MM.1S (cell line): ENCODE results near the gene DNAI1.

Experiments used
- CTCF ChIP-seq: fragments of 300-600 bp; sonication (generic); IDR thresholded peaks from 2 replicates; pipeline ENCODE4 v1.5.1; 2016; ENCODE audit warnings: antibody characterized with exemption, low read length, mixed read lengths
- EZH2phosphoT487 ChIP-seq: fragments of 300-600 bp; sonication (generic); IDR thresholded peaks from 2 replicates; pipeline ENCODE4 v1.6.1; 2018; ENCODE audit warnings: antibody characterized with exemption, low read length

GRCh38 chr9:34517185-34517584 is 58.6 kb downstream of the DNAI1 start:
- TF ChIP-seq CTCF = no peak
- no peak for TF ChIP-seq EZH2phosphoT487
